ENCODE measurements around the gene MAGEH1.

DNA sequence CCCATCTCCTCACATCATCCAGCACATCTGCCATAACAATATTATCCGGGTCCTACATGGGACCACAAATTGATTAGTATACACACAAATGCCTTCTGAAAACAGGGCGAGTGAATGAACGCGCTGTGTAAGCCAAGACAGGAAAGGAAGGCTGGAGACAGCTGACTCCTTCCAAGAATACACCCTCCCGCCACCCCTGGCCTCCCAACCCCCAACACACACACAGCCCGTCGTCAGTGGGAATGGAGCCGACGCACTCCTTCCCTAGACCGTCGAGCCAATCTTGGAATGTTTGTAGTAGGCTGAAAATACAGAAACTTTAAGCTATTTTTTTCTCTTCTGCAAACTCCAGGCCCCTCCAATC, 319 bp upstream of the MAGEH1 start:
- TF ChIP-seq, protein P1, sequence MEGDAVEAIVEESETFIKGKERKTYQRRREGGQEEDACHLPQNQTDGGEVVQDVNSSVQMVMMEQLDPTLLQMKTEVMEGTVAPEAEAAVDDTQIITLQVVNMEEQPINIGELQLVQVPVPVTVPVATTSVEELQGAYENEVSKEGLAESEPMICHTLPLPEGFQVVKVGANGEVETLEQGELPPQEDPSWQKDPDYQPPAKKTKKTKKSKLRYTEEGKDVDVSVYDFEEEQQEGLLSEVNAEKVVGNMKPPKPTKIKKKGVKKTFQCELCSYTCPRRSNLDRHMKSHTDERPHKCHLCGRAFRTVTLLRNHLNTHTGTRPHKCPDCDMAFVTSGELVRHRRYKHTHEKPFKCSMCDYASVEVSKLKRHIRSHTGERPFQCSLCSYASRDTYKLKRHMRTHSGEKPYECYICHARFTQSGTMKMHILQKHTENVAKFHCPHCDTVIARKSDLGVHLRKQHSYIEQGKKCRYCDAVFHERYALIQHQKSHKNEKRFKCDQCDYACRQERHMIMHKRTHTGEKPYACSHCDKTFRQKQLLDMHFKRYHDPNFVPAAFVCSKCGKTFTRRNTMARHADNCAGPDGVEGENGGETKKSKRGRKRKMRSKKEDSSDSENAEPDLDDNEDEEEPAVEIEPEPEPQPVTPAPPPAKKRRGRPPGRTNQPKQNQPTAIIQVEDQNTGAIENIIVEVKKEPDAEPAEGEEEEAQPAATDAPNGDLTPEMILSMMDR (conservative IDR thresholded peaks at IDR 0.05), result no peak
- no peak for TF ChIP-seq ZFX (IDR thresholded peaks at IDR 0.05)
